GM12872 (cell line): Measurements from ENCODE around the gene RNPEPL1.

Experiments
- TF ChIP-seq, protein P1 (sequence below): IDR thresholded peaks from 3 replicates; pipeline ENCODE4 v1.5.1; 2011; ENCODE audit warnings: low read depth, mild to moderate bottlenecking, low read length, moderate library complexity; ENCODE audit not compliant: insufficient read depth

Gene RNPEPL1

DNA sequence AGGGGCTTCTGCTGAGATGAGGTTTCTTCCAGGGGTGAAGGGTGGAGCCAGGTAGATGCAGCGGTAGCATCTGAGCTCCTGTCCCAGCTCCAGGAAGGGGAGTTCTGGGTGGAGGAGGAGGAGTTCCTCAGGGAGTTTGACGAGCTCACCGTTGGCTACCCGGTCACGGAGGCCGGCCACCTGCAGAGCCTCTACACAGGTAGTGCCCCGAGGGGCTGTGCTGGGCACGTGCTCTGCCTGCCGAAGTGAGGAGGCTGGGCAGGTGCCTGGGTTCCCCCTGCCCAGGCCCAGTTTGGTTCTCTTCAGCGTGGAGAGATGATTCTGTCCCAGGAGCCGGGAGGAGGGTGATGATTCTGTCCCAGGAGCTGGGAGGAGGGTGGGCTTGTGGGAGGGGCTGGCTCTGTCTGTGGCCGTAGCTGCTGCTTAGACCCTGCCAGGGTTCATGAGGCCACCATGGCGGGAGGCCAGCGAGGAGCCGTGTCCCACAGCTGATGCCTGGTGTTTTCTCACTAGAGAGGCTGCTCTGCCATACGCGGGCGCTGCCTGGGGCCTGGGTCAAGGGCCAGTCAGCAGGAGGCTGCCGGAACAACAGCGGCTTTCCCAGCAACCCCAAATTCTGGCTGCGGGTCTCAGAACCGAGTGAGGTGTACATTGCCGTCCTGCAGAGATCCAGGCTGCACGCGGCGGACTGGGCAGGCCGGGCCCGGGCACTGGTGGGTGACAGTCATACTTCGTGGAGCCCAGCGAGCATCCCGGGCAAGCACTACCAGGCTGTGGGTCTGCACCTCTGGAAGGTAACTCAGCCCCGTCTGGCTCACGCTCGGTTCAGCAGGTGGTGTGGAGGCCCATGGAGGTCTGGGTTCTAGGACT, 26.5 kb downstream of the RNPEPL1 start:
- TF ChIP-seq, protein P1, sequence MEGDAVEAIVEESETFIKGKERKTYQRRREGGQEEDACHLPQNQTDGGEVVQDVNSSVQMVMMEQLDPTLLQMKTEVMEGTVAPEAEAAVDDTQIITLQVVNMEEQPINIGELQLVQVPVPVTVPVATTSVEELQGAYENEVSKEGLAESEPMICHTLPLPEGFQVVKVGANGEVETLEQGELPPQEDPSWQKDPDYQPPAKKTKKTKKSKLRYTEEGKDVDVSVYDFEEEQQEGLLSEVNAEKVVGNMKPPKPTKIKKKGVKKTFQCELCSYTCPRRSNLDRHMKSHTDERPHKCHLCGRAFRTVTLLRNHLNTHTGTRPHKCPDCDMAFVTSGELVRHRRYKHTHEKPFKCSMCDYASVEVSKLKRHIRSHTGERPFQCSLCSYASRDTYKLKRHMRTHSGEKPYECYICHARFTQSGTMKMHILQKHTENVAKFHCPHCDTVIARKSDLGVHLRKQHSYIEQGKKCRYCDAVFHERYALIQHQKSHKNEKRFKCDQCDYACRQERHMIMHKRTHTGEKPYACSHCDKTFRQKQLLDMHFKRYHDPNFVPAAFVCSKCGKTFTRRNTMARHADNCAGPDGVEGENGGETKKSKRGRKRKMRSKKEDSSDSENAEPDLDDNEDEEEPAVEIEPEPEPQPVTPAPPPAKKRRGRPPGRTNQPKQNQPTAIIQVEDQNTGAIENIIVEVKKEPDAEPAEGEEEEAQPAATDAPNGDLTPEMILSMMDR = no peak

DNA sequence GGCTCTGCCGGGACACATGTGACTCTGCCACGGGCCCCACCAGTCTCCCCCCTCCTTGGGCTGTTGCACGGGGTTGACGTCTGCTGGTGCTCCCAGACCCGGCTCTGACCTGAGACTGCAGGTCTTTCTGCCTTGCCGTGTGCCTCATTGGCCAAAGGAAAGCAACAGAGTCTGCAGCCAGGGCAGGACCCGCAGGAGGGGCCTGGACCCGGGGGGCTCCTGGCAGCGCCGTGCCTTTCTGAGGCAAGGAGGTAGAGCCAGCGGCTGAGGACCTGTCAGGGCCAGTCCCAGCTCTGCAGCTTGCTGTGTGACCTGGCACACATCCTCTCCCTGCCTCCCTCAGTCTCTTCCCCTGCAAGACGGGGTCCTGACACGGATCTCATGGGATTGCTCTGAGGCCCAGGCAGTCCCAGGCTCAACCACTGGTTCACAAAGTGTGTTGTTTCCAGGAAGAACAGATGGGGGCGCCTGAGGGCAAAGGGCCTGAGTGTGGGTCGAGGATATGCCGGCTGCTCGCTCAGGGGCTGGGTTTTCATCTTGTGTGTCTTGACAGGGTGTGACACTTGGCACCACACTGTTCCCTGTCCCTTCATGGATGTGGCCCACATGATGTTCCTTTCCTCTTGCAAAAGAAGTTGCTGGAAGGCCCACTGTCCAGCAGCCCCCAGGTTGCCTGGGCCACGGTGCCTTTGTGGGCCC, 27.2 kb downstream of the RNPEPL1 start:
- TF ChIP-seq, protein P1 = peak; percentile 42

DNA sequence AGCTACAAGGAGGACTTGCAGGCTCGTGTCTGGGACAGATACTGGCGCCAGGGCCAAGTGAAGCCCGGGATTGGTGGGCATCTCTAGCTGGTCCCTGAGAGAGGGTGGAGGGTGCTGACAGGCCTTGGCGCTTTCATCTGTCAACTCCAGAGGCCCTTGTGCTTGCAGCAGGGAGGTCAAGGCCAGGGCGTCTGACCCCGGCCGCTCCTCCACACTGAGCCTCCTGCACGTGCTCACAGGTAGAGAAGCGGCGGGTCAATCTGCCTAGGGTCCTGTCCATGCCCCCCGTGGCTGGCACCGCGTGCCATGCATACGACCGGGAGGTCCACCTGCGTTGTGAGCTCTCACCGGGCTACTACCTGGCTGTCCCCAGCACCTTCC, 27.8 kb downstream of the RNPEPL1 start:
- TF ChIP-seq, protein P1 = no peak

DNA sequence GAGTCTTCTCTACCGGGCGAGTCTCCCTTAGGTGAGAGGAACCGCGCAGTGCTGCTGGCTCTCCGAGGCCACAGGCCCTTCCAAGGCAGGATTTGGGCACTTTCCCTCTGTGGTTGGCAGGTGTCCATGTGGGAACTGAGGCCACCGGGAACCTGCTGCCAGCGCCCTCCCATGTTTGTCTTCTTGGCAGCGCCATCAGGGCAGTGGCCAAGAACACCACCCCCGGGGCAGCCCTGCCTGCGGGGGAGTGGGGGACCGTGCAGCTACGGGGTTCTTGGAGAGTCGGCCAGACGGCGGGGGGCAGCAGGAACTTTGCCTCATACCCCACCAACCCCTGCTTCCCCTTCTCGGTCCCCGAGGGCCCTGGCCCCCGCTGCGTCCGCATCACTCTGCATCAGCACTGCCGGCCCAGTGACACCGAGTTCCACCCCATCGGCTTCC, 28.2 kb downstream of the RNPEPL1 start:
- TF ChIP-seq, protein P1 = no peak

DNA sequence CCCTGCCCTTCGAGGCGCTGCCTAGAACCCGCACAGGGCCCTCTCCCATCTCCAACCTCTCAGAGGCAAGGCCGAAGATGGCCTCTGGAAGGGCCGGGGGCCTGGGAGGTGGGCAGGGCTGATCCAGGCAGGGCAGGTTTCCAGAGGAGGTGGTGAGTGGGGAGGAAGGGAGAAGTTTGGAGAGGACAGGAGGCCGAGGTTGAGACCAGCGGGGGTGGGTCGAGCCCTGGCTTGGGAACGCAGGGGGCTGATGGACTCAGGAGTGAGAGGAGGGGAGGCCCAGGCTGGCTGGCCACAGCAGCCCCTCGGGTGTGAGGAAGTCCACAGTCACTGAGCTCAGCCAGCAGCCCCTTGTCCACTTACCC, 28.8 kb downstream of the RNPEPL1 start:
- TF ChIP-seq, protein P1 = no peak

DNA sequence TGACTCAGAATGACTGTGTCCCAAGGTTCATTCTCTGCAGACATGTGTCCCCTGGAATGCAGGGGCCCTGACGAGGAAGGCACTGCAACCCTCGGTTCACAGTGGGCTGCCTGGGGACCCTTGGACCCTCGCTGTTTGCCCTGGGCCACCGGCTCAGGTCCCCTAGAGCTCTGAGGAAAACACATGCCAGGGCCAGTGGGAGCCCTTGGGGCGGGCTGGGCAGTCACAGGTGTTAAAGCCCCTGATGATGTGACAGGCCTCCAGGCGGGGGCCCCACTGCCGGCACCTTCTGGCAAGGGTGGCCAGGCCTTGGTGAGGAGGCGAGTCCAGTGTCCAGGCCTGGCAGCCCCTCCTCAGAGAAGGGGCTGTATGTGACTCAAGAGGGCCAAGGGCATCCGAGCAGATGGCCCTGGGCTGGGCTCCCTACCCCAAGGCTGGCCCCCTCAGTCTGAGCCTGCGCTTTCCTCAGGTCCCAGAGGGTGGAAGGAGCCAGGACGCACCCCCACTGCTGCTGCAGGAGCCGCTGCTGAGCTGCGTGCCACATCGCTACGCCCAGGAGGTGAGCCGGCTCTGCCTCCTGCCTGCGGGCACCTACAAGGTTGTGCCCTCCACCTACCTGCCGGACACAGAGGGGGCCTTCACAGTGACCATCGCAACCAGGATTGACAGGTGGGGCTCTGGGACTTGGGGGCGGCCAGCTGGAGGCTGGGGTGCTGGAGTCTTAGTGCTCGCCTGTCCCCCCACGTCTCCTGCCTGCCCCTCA, 29.3 kb downstream of the RNPEPL1 start:
- TF ChIP-seq, protein P1 = no peak

DNA sequence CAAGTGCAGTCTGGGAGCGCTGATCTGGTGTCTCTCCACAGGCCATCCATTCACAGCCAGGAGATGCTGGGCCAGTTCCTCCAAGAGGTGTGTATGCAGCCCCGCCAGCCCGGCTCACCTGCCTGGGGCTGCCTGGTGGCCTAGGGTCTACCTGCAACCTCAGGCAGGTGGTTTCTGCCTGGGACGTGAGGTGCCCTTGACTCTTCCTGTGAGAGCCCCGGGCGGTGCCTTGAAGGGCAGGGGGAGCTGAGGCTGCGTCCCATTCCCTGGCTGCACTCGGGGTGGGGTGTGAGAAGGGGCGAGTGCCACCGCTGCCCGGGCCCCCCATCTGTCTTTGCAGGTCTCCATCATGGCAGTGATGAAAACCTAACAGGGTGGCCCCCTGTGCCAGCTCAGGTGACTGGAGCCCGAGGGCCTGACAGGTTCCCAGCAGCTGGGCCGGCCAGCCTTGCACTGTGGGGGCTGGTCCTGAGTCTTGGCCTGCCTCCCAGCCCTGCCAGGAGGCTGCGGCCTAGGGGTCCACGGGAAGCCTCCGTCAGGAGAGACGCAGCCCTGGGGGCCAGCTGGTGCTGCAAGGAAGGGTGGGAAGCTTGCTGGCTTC, 30.1 kb downstream of the RNPEPL1 start:
- TF ChIP-seq, protein P1 = no peak
